OCI-LY1 (cell line): ENCODE results near the gene RFX2.

ENCODE experiments used
- H2AFZ ChIP-seq: fragments of 200-600 bp; sonication (generic), shearing (Covaris generic); 2 replicates; pipeline ENCODE4 v1.6.0; 2014; ENCODE audit warnings: antibody characterized with exemption, mild to moderate bottlenecking, low read length
- H3F3A ChIP-seq: fragments of 200-600 bp; sonication (generic), shearing (Covaris generic); 2 replicates; pipeline ENCODE4 v1.6.0; 2014; ENCODE audit warnings: mild to moderate bottlenecking, antibody characterized with exemption, low read length, moderate library complexity; ENCODE audit not compliant: insufficient read depth
- H3K27ac ChIP-seq: fragments of 200-600 bp; sonication (generic); 2 replicates; pipeline ENCODE4 v1.5.1; 2014; ENCODE audit warnings: low read length, mixed run types, mild to moderate bottlenecking, low read depth; ENCODE audit not compliant: poor library complexity, severe bottlenecking
- H3K27me3 ChIP-seq: fragments of 200-600 bp; sonication (generic); 2 replicates; pipeline ENCODE4 v1.6.0; 2014; ENCODE audit warnings: antibody characterized with exemption, mild to moderate bottlenecking, low read length, moderate library complexity; ENCODE audit not compliant: insufficient read depth
- H3K36me3 ChIP-seq: fragments of 200-600 bp; sonication (generic); 2 replicates; pipeline ENCODE4 v1.6.1; 2014; ENCODE audit warnings: mild to moderate bottlenecking, antibody characterized with exemption, low read length, moderate library complexity, mixed read lengths; ENCODE audit not compliant: insufficient read depth
- H3K4me1 ChIP-seq: fragments of 200-600 bp; sonication (generic); 2 replicates; pipeline ENCODE4 v1.5.1; 2014; ENCODE audit warnings: mild to moderate bottlenecking, low read length, moderate library complexity; ENCODE audit not compliant: insufficient read depth, severe bottlenecking
- H3K4me2 ChIP-seq: fragments of 200-600 bp; sonication (generic), shearing (Covaris generic); 2 replicates; pipeline ENCODE4 v1.6.1; 2014; ENCODE audit warnings: low read length
- H3K4me3 ChIP-seq: fragments of 200-600 bp; sonication (generic); 2 replicates; pipeline ENCODE4 v1.5.1; 2014; ENCODE audit warnings: low read length, low read depth, mild to moderate bottlenecking, mixed read lengths; ENCODE audit not compliant: poor library complexity, severe bottlenecking
- H3K79me2 ChIP-seq: fragments of 200-600 bp; shearing (Covaris generic); 2 replicates; pipeline ENCODE4 v1.6.1; 2016; ENCODE audit warnings: mixed run types, low read length, mixed read lengths; ENCODE audit not compliant: insufficient read depth
- H3K9ac ChIP-seq: fragments of 200-600 bp; sonication (generic), shearing (Covaris generic); 2 replicates; pipeline ENCODE4 v1.6.1; 2014; ENCODE audit warnings: mild to moderate bottlenecking, low read length, mixed read lengths
- H3K9me2 ChIP-seq: fragments of 200-600 bp; sonication (generic), shearing (Covaris generic); 2 replicates; pipeline ENCODE4 v1.6.1; 2014; ENCODE audit warnings: low read depth, mild to moderate bottlenecking, low read length, mixed read lengths
- H3K9me3 ChIP-seq: fragments of 200-600 bp; shearing (Covaris generic); 2 replicates; pipeline ENCODE4 v1.6.1; 2014; ENCODE audit warnings: low read length, mixed read lengths
- H4K20me1 ChIP-seq: fragments of 200-600 bp; sonication (generic), shearing (Covaris generic); 2 replicates; pipeline ENCODE4 v1.6.0; 2016; ENCODE audit warnings: mild to moderate bottlenecking, low read length; ENCODE audit not compliant: insufficient read depth
- CTCF ChIP-seq: fragments of 200-600 bp; sonication (generic), shearing (Covaris generic); IDR thresholded peaks from 2 replicates; pipeline ENCODE4 v1.5.1; 2017; ENCODE audit warnings: mild to moderate bottlenecking, antibody characterized with exemption, low read length, moderate library complexity, mixed read lengths
- EZH2 ChIP-seq: fragments of 200-600 bp; sonication (generic), shearing (Covaris generic); IDR thresholded peaks from 2 replicates; pipeline ENCODE4 v1.8.0; 2017; ENCODE audit warnings: borderline replicate concordance, mixed run types, mild to moderate bottlenecking, antibody characterized with exemption, low read length, moderate library complexity, mixed read lengths

The RFX2 gene

GRCh38 chr19:6041991-6042481 is 68.3 kb downstream of the RFX2 start:
- no peak overlapping the region for H2AFZ ChIP-seq
- no peak overlapping the region for H3K4me3 ChIP-seq
- no peaks in the 10 kb centered on the region for H3K79me2 ChIP-seq
- no peak overlapping the region; the same call in 1 of the 2 replicates for H3K4me2 ChIP-seq
- no peaks in the 10 kb centered on the region for H3K9me2 ChIP-seq
- H3K9me3 ChIP-seq = no peaks in the 10 kb centered on the region
- H4K20me1 ChIP-seq = no peaks in the 10 kb centered on the region
- H3K9ac ChIP-seq = no peak overlapping the region
- H3K27me3 ChIP-seq = no peaks in the 10 kb centered on the region; the same call in 1 of the 2 replicates
- no peaks in the 10 kb centered on the region; the same call in 1 of the 2 replicates for H3K36me3 ChIP-seq
- H3K4me1 ChIP-seq = peaks cover 8% of the 10 kb centered on the region
- no peak for TF ChIP-seq EZH2
- no peak for TF ChIP-seq CTCF
- no peaks in the 10 kb centered on the region for H3F3A ChIP-seq
- H3K27ac ChIP-seq = no peak overlapping the region

GRCh38 chr19:6041071-6041470 is 69.2 kb downstream of the RFX2 start:
- Histone ChIP-seq H3K9me2 (no peaks in the 10 kb centered on the region), H3K4me3 (no peak overlapping the region)

GRCh38 chr19:6039566-6040225 is 70.6 kb downstream of the RFX2 start:
- Histone ChIP-seq H3K36me3 (no peaks in the 10 kb centered on the region; the same call in 1 of the 2 replicates), H3F3A (no peaks in the 10 kb centered on the region), H3K9ac (no peak overlapping the region), H4K20me1 (no peaks in the 10 kb centered on the region), H3K27me3 (no peaks in the 10 kb centered on the region; the same call in 1 of the 2 replicates), H3K79me2 (no peaks in the 10 kb centered on the region), H3K9me3 (no peaks in the 10 kb centered on the region), H3K9me2 (no peaks in the 10 kb centered on the region), H3K4me3 (no peak overlapping the region), H3K4me2 (no peak overlapping the region), H2AFZ (no peak overlapping the region), H3K27ac (no peak overlapping the region), H3K4me1 (peaks cover 8% of the 10 kb centered on the region)
- TF ChIP-seq CTCF (no peak), EZH2 (no peak)

More at GRCh38 chr19:6041071-6041470, 69.2 kb downstream of the RFX2 start:
- no peaks in the 10 kb centered on the region; the same call in 1 of the 2 replicates for H3K36me3 ChIP-seq
- H4K20me1 ChIP-seq = no peaks in the 10 kb centered on the region
- no peaks in the 10 kb centered on the region for H3F3A ChIP-seq
- peaks cover 8% of the 10 kb centered on the region for H3K4me1 ChIP-seq
- H3K9ac ChIP-seq = no peak overlapping the region
- H3K79me2 ChIP-seq = no peaks in the 10 kb centered on the region
- H3K4me2 ChIP-seq = no peak overlapping the region
- H3K9me3 ChIP-seq = no peaks in the 10 kb centered on the region
- TF ChIP-seq EZH2 (no peak), CTCF (no peak)
- no peaks in the 10 kb centered on the region; the same call in 1 of the 2 replicates for H3K27me3 ChIP-seq
- H2AFZ ChIP-seq = no peak overlapping the region
- H3K27ac ChIP-seq = no peak overlapping the region
